Osteocyte (in vitro differentiated cells): ENCODE data around the gene EFCAB10. TPM values are rescaled to one million over a fixed set of nuclear protein-coding genes. Genes with fewer than 3 reads are reported as not detected.
A peak's percentile ranks its signal among the peaks of the same experiment; 100 is the strongest.

ENCODE experiments used
- DNase-seq: peaks from one replicate; pipeline ENCODE4 v3.0.0; 2021; ENCODE audit warnings: mixed read lengths; ENCODE audit not compliant: unreplicated experiment; ENCODE audit errors: extremely low spot score
- H3K27ac Mint-ChIP-seq: one replicate; pipeline ENCODE4 v1.8.0; 2021; ENCODE audit warnings: mild to moderate bottlenecking, mixed read lengths; ENCODE audit not compliant: unreplicated experiment
- H3K27me3 Mint-ChIP-seq: one replicate; pipeline ENCODE4 v1.8.0; 2021; ENCODE audit warnings: mixed read lengths; ENCODE audit not compliant: unreplicated experiment
- H3K36me3 Mint-ChIP-seq: one replicate; pipeline ENCODE4 v1.8.0; 2021; ENCODE audit warnings: mixed read lengths; ENCODE audit not compliant: unreplicated experiment
- H3K4me1 Mint-ChIP-seq: one replicate; pipeline ENCODE4 v1.8.0; 2021; ENCODE audit warnings: mixed read lengths; ENCODE audit not compliant: unreplicated experiment
- H3K4me3 Mint-ChIP-seq: one replicate; pipeline ENCODE4 v1.8.0; 2021; ENCODE audit warnings: mild to moderate bottlenecking, moderate library complexity, mixed read lengths; ENCODE audit not compliant: unreplicated experiment
- H3K9me3 Mint-ChIP-seq: one replicate; pipeline ENCODE4 v1.8.0; 2021; ENCODE audit warnings: mixed read lengths; ENCODE audit not compliant: unreplicated experiment
- CTCF ChIP-seq: fragments of 200-600 bp; sonication (generic); IDR thresholded peaks from 2 replicates; pipeline ENCODE4 v1.5.0; 2021; ENCODE audit warnings: antibody characterized with exemption, mild to moderate bottlenecking, moderate library complexity
- total RNA-seq: library from RNA; stranded (reverse); gene quantifications from 2 replicates; pipeline ENCODE4 v1.2.1, GENCODE V29; 2021

The EFCAB10 gene
- total RNA-seq, 1 donor from 2014 or later, result not detected

- Mint-ChIP-seq H3K4me3 (no peak overlapping the region), H3K27me3 (no peaks in the 10 kb centered on the region), H3K9me3 (peaks cover 13% of the 10 kb centered on the region), H3K27ac (peak overlapping the region; percentile 15), H3K36me3 (peaks cover 3% of the 10 kb centered on the region), H3K4me1 (peaks cover 11% of the 10 kb centered on the region)
- no peak for DNase-seq
- TF ChIP-seq CTCF, result peak; percentile 10
These were observed 1.1 kb downstream of the EFCAB10 start for GRCh38 chr7:105580022-105580740.

DNA sequence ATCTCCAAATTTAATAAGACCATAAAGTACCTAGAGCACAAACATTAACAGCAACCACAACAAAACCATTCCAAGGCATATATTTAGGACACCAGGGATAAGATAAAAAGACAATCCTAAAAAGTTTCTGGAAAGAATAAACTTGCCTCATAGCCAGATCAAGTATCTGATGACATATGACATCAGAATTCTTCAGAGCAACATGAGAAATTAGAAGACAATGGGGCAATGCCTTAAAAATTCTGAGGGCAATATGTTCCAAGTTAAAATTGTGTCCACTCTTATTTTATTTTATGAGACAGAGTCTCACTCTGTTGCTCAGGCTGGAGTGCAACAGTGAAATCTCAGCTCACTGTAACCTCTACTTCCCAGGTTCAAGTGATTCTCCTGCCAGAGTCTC is 2.8 kb downstream of the EFCAB10 start:
- Mint-ChIP-seq H3K27me3 (no peaks in the 10 kb centered on the region), H3K4me3 (no peak overlapping the region), H3K4me1 (peaks cover 11% of the 10 kb centered on the region), H3K27ac (no peak overlapping the region), H3K9me3 (peaks cover 4% of the 10 kb centered on the region), H3K36me3 (no peaks in the 10 kb centered on the region)
- no peak for DNase-seq
- no peak for TF ChIP-seq CTCF

GRCh38 chr7:105577251-105577650 is 4.0 kb downstream of the EFCAB10 start:
- no peaks in the 10 kb centered on the region for H3K9me3 Mint-ChIP-seq
- no peak for DNase-seq
- no peaks in the 10 kb centered on the region for H3K36me3 Mint-ChIP-seq
- no peaks in the 10 kb centered on the region for H3K27me3 Mint-ChIP-seq
- H3K27ac Mint-ChIP-seq, result no peak overlapping the region
- no peak overlapping the region for H3K4me3 Mint-ChIP-seq
- H3K4me1 Mint-ChIP-seq, result peaks cover 11% of the 10 kb centered on the region
- no peak for TF ChIP-seq CTCF

GRCh38 chr7:105571891-105572290 is 9.4 kb downstream of the EFCAB10 start:
- Mint-ChIP-seq H3K27me3 (no peaks in the 10 kb centered on the region), H3K36me3 (peaks cover 11% of the 10 kb centered on the region), H3K27ac (no peak overlapping the region), H3K4me3 (no peak overlapping the region), H3K9me3 (no peaks in the 10 kb centered on the region), H3K4me1 (no peaks in the 10 kb centered on the region)
- no peak for TF ChIP-seq CTCF
- DNase-seq, result no peak

DNA sequence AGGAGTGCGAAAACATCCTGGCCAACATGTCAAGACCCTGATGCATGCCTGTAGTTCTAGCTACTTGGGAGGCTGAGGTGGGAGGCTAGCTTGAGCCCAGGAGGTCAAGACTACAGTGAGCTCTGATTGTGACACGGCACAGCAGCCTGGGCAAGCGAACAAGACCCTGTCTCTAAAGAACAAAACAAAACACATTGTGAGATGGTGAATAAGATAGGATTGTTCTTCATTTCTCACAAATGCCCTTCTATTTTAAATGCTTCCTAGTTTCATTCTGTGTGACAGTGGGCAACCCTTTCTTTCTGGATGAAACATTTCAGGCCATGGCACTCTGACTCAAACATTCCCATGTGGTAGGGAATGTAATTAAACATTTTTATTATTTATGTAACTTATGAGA is 13.5 kb downstream of the EFCAB10 start:
- Mint-ChIP-seq H3K4me1 (no peaks in the 10 kb centered on the region), H3K9me3 (no peaks in the 10 kb centered on the region), H3K27ac (no peak overlapping the region), H3K36me3 (peaks cover 25% of the 10 kb centered on the region), H3K4me3 (no peak overlapping the region), H3K27me3 (no peaks in the 10 kb centered on the region)
- DNase-seq, result no peak
- TF ChIP-seq CTCF, result no peak
